HepG2 (cell line): ENCODE data around the gene GRIA3.

Source experiments
- POLR2AphosphoS5 ChIP-seq: IDR thresholded peaks from 2 replicates; pipeline ENCODE4 v1.6.1; 2012; ENCODE audit warnings: low read depth, low read length
- TF ChIP-seq, protein P1 (sequence below): sonication (generic); formaldehyde crosslinking; IDR thresholded peaks from 2 replicates; pipeline ENCODE4 v1.4.0; 2020; ENCODE audit warnings: missing genetic modification reagents

DNA sequence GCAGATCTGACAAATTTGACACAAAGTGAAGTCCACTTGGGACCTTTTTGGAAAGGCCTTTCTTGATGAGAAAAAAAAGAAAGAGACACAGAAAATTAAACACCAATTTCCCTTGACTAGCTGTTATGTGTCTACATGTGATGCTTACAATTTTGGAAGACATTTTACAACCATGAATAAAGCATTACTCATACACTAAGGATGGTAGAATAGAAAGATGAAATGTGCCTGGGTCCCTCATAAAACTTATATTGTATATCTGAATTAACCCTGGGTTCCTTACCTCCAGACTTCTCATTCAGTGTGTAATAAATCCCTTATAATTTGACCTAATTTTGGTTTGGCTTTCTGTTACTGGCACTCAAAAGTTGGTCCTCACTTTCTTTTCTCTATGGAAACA lies 16.5 kb upstream of the GRIA3 start:
- TF ChIP-seq, protein P1, sequence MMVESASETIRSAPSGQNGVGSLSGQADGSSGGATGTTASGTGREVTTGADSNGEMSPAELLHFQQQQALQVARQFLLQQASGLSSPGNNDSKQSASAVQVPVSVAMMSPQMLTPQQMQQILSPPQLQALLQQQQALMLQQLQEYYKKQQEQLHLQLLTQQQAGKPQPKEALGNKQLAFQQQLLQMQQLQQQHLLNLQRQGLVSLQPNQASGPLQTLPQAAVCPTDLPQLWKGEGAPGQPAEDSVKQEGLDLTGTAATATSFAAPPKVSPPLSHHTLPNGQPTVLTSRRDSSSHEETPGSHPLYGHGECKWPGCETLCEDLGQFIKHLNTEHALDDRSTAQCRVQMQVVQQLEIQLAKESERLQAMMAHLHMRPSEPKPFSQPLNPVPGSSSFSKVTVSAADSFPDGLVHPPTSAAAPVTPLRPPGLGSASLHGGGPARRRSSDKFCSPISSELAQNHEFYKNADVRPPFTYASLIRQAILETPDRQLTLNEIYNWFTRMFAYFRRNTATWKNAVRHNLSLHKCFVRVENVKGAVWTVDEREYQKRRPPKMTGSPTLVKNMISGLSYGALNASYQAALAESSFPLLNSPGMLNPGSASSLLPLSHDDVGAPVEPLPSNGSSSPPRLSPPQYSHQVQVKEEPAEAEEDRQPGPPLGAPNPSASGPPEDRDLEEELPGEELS: no peak
- no peak for TF ChIP-seq POLR2AphosphoS5
